ENCODE data around the gene RALY.

Gene RALY

DNA sequence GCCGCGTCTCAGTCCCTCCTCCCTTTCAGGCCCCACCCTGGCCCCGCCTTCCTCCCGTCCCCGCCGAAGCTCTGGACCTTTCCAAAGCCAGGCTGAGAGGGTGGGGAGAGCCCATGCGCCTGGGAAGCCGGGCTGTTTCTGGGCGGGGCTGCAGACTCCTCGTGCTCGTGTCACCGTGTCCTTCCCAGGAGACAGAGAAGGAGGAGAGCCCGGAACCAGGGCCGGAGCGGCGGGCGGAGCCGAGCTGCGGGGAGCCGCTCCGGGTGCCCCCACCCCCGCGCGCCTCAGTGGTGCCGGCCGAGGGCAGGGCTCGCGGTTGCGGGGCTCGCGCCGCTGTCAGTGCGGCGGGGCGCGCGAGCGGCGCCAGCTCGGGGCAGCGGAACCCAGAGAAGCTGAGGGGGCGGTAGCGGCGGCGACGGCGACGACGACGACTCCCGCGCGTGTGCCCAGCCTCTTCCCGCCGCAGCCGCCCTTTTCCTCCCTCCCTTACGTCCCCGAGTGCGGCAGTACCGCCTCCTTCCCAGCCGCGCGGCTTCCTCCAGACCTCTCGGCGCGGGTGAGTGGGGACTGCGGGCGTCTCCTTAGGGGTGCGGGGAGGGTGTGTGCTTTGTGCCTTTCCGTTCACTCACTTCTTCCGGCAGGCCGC is at the start of gene RALY:
RALY (plus strand) TSS at position 336 of the 646 bp plus-strand sequence. CDS start 78,164 bp downstream, outside the sequence.
- DNase-seq (ENCODE audit: low read depth), result peak; percentile 27

DNA sequence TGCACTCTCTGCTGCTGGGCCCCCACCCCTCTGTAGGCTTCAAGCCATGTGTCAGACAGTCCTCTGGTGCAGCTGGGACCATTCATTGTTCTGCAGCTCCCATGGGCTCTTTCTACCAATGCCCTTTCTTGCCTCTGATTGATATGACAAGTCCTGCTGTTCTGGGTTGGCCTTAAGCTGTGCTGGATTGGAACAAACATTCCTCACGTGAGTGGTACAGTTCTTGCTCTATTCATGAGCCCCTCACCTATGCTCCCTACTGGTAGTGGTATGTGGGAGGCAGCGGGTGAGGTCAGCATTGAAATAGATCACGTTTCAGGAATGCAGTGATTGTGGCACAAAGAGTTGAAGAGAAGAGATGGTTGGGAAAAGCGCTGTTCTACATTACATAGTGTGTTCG is 48.8 kb upstream of the RALY start:
- no peak for DNase-seq (ENCODE audit: low read depth)

DNA sequence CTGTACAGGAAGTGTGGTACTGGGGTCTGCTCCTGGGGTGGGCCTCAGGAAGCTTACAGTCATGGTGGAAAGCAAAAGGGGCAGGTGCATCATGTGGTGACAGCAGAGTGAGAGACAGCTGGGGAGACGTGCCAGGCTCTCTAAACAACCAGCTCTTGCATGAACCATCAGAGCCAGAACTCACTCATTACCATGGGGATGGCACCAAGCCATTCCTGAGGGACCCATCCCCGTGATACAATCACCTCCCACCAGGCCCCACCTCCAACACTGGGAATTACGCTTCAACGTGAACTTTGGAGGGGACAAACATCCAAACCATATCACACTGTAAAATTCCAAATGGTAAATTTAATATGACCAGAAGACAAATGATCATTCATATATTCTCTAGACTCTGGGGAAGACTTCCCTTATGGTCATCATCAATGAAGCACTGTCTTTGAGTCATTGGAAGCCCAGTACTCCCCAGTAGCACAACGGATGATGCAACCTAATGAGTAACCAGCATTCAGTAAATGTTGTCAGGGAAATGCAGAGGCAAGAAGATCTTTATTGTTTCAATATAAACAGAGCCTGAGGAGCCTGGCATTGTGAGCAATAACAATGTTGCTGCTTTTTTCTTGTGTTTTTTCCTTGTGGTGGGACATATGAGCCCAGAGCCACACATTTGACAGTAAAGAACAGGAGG is 48.2 kb upstream of the RALY start:
- DNase-seq (ENCODE audit: low read depth), result peak; percentile 81

GRCh38 chr20:33947709-33948295 is 45.9 kb upstream of the RALY start:
- no peak for DNase-seq (ENCODE audit: low read depth)

- DNase-seq (ENCODE audit: low read depth), result no peak
Observed at GRCh38 chr20:33948480-33948879, 45.2 kb upstream of the RALY start.

- no peak for DNase-seq (ENCODE audit: low read depth)
Observed at GRCh38 chr20:33951171-33951570, 42.5 kb upstream of the RALY start.

- no peak for DNase-seq (ENCODE audit: low read depth)
Observed at GRCh38 chr20:33954504-33954903, 39.2 kb upstream of the RALY start.

DNA sequence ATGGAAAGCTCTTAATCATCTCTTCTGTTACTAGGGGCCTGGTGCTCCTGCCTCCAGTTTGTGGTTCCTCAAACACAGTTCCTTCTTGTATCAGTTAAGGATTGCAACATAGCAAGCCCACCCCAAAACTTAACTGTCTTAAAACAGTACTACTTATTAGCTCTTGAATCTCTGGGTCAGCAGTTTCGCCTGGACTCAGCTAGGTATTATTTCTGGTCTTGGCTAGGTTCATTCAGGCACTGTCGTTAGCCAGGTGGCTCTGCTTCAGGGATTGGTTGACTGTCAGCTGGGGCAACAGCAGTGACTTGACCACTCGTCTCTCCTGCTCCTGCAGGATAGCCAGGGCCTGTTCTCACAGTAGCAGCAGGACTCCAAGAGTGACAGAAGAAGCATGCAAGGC is 30.0 kb upstream of the RALY start:
- DNase-seq (ENCODE audit: low read depth), result no peak

GRCh38 chr20:33964441-33964840 is 29.3 kb upstream of the RALY start:
- DNase-seq (ENCODE audit: low read depth), result no peak

- DNase-seq (ENCODE audit: low read depth), result no peak
Observed at GRCh38 chr20:33967126-33967525, 26.6 kb upstream of the RALY start.

DNA sequence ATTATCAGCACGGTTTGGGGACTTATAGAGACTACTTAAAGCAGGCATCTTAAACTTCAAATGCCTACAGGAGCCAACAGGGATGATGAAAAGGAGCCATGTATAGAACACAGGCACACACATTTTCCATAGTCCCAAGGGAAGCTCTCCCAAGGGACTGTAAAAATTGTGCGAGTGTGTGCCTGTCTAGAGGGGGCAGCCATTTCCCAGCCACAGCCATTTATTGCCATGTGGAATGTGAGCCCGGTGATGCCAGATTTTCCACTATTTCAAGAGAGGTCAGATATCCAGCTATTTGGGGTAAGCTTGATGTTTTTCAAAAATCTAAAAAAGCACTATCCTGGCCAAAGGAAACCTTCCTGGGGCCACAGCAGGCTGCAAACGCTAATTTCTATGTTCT is 24.1 kb upstream of the RALY start:
- DNase-seq (ENCODE audit: low read depth), result no peak

DNA sequence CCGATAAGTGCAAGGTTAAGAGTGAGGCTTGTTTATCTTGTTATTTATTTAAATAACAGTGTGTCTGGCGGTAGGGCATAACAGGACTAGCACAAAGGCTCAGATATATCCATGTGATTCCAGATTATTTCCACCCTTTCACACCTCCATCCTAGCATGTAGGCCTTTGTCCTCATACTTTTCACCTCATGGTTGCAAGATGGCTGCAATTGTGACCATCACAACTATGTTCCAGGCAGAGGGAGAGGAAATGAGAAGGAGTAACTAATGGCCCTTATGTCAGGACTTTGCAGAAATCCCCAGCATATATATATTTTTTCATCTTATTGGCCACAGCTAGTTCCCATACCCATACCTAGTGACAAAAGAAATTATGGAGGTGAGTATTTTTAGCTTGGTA is 23.5 kb upstream of the RALY start:
- no peak for DNase-seq (ENCODE audit: low read depth)

GRCh38 chr20:33971147-33971975 is 22.4 kb upstream of the RALY start:
- no peak for DNase-seq (ENCODE audit: low read depth)

- DNase-seq (ENCODE audit: low read depth), result no peak
Observed at GRCh38 chr20:33976959-33977358, 16.8 kb upstream of the RALY start.

GRCh38 chr20:33977535-33977934 is 16.2 kb upstream of the RALY start:
- DNase-seq (ENCODE audit: low read depth), result no peak

DNA sequence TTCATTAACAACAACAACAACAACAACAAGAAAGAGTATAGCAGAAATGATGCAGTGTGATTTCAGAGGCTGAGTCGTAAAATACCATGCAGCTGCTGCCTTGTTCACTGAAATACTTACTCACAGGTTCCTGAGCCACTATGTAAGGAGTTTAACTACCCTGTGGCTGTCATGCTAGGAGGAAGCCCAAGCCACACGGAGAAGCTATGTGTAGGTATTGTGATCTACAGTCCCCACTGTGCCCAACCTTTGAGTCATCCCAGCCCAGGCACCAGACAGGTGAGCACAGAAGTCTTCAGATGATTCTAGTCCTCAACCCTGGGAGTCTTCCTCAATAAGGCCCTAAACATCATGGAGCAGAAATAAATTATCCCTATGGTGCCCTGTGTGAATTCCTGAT is 14.6 kb upstream of the RALY start:
- DNase-seq (ENCODE audit: low read depth), result no peak

GRCh38 chr20:33981347-33981746 is 12.4 kb upstream of the RALY start:
- DNase-seq (ENCODE audit: low read depth), result no peak

GRCh38 chr20:33981964-33982363 is 11.7 kb upstream of the RALY start:
- no peak for DNase-seq (ENCODE audit: low read depth)

GRCh38 chr20:33983371-33983770 is 10.3 kb upstream of the RALY start:
- DNase-seq (ENCODE audit: low read depth), result peak; percentile 4

DNA sequence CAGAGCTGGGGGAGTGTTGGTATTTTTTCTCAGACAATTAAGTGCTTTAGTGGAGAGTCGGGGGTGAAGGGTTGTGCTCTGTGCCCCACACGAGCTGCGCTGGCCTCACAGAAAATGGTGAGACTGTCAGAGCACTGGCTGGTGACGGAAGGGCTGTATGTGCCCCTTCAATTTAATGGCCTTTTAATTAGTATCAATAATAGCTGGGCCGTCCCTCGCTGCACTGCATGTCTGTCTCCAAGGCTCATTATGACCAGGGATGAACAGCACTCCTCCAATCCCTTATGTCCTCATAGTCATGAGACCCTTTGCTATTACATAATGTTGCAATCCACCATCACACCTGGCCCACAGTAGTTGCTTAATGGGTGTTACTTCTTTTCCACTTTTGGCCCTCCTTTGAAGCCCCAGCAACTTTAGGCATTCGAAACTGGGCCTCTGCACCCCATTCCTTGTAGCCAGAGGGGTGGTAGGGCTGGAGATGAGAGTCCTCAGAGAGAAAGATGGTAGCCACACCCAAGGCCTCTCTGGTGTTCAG is 9.5 kb upstream of the RALY start:
- DNase-seq (ENCODE audit: low read depth), result no peak

- no peak for DNase-seq (ENCODE audit: low read depth)
Observed at GRCh38 chr20:33985280-33985679, 8.4 kb upstream of the RALY start.

- no peak for DNase-seq (ENCODE audit: low read depth)
Observed at GRCh38 chr20:33985830-33986229, 7.9 kb upstream of the RALY start.
